HUES48 (cell line): ENCODE measurements around the gene POU2F1.

Experiments used
- H3K27ac ChIP-seq: one replicate; pipeline ENCODE4 v1.7.0; 2013; ENCODE audit warnings: low read depth, low read length, inconsistent platforms
- H3K27me3 ChIP-seq: 2 replicates; pipeline ENCODE4 v1.6.1; 2013; ENCODE audit warnings: mild to moderate bottlenecking, low read length; ENCODE audit not compliant: control insufficient read depth, insufficient read depth
- H3K36me3 ChIP-seq: 2 replicates; pipeline ENCODE4 v1.6.1; 2013; ENCODE audit warnings: low read length; ENCODE audit not compliant: control insufficient read depth, insufficient read depth
- H3K4me1 ChIP-seq: 2 replicates; pipeline ENCODE4 v1.6.1; 2013; ENCODE audit warnings: mild to moderate bottlenecking, low read length; ENCODE audit not compliant: control insufficient read depth, insufficient read depth
- H3K4me3 ChIP-seq: 2 replicates; pipeline ENCODE4 v1.5.1; 2013; ENCODE audit warnings: mild to moderate bottlenecking, low read depth, low read length
- H3K9ac ChIP-seq: 2 replicates; pipeline ENCODE4 v1.6.1; 2013; ENCODE audit warnings: mild to moderate bottlenecking, low read depth, low read length, moderate library complexity
- H3K9me3 ChIP-seq: 2 replicates; pipeline ENCODE4 v1.6.1; 2013; ENCODE audit warnings: low read length; ENCODE audit not compliant: control insufficient read depth, insufficient read depth

The POU2F1 gene

GRCh38 chr1:167369175-167369574 lies 148.5 kb downstream of the POU2F1 start:
- Histone ChIP-seq H3K4me1 (peaks cover 34% of the 10 kb centered on the region), H3K36me3 (peaks cover 22% of the 10 kb centered on the region), H3K9ac (no peak overlapping the region), H3K27ac (no peak overlapping the region), H3K27me3 (no peaks in the 10 kb centered on the region), H3K9me3 (no peaks in the 10 kb centered on the region), H3K4me3 (no peak overlapping the region)

- peaks cover 22% of the 10 kb centered on the region for H3K36me3 ChIP-seq
- H3K27ac ChIP-seq, result no peak overlapping the region
- H3K4me3 ChIP-seq, result no peak overlapping the region
- H3K27me3 ChIP-seq, result no peaks in the 10 kb centered on the region
- H3K9me3 ChIP-seq, result no peaks in the 10 kb centered on the region
- H3K4me1 ChIP-seq, result peaks cover 33% of the 10 kb centered on the region
- no peak overlapping the region for H3K9ac ChIP-seq
Measured at GRCh38 chr1:167369933-167370332, 149.2 kb downstream of the POU2F1 start.

GRCh38 chr1:167371030-167371429 lies 150.3 kb downstream of the POU2F1 start:
- H3K27ac ChIP-seq, result no peak overlapping the region
- peaks cover 23% of the 10 kb centered on the region for H3K4me1 ChIP-seq
- peaks cover 26% of the 10 kb centered on the region for H3K36me3 ChIP-seq
- no peak overlapping the region for H3K9ac ChIP-seq
- H3K9me3 ChIP-seq, result no peaks in the 10 kb centered on the region
- H3K4me3 ChIP-seq, result no peak overlapping the region
- H3K27me3 ChIP-seq, result no peaks in the 10 kb centered on the region

GRCh38 chr1:167373398-167373797 lies 152.7 kb downstream of the POU2F1 start:
- Histone ChIP-seq H3K4me1 (peaks cover 20% of the 10 kb centered on the region), H3K9me3 (no peaks in the 10 kb centered on the region), H3K36me3 (peaks cover 30% of the 10 kb centered on the region), H3K27me3 (no peaks in the 10 kb centered on the region), H3K4me3 (no peak overlapping the region), H3K27ac (no peak overlapping the region), H3K9ac (no peak overlapping the region)

GRCh38 chr1:167373986-167374385 lies 153.3 kb downstream of the POU2F1 start:
- no peaks in the 10 kb centered on the region for H3K9me3 ChIP-seq
- H3K4me1 ChIP-seq, result peaks cover 20% of the 10 kb centered on the region
- H3K9ac ChIP-seq, result no peak overlapping the region
- no peak overlapping the region for H3K4me3 ChIP-seq
- H3K36me3 ChIP-seq, result peaks cover 30% of the 10 kb centered on the region
- no peaks in the 10 kb centered on the region for H3K27me3 ChIP-seq
- H3K27ac ChIP-seq, result no peak overlapping the region

GRCh38 chr1:167375949-167376348 lies 155.3 kb downstream of the POU2F1 start:
- Histone ChIP-seq H3K9me3 (no peaks in the 10 kb centered on the region), H3K36me3 (peaks cover 33% of the 10 kb centered on the region), H3K27ac (no peak overlapping the region), H3K4me1 (peaks cover 20% of the 10 kb centered on the region), H3K4me3 (no peak overlapping the region), H3K9ac (no peak overlapping the region), H3K27me3 (no peaks in the 10 kb centered on the region)

- Histone ChIP-seq H3K9ac (no peak overlapping the region), H3K4me3 (no peak overlapping the region), H3K36me3 (peaks cover 72% of the 10 kb centered on the region), H3K9me3 (no peaks in the 10 kb centered on the region), H3K27ac (no peak overlapping the region), H3K27me3 (no peaks in the 10 kb centered on the region), H3K4me1 (no peaks in the 10 kb centered on the region)
Measured at GRCh38 chr1:167387251-167387910, 166.7 kb downstream of the POU2F1 start.

- Histone ChIP-seq H3K27ac (no peak overlapping the region), H3K4me3 (no peak overlapping the region), H3K9ac (no peak overlapping the region), H3K36me3 (peaks cover 66% of the 10 kb centered on the region), H3K27me3 (no peaks in the 10 kb centered on the region), H3K4me1 (no peaks in the 10 kb centered on the region), H3K9me3 (no peaks in the 10 kb centered on the region)
Measured at GRCh38 chr1:167388976-167389375, 168.3 kb downstream of the POU2F1 start.

- peaks cover 48% of the 10 kb centered on the region for H3K36me3 ChIP-seq
- no peak overlapping the region for H3K9ac ChIP-seq
- no peaks in the 10 kb centered on the region for H3K4me1 ChIP-seq
- no peak overlapping the region for H3K27ac ChIP-seq
- H3K4me3 ChIP-seq, result no peak overlapping the region
- no peaks in the 10 kb centered on the region for H3K27me3 ChIP-seq
- no peaks in the 10 kb centered on the region for H3K9me3 ChIP-seq
Measured at GRCh38 chr1:167392200-167392696, 171.6 kb downstream of the POU2F1 start.

GRCh38 chr1:167400359-167400953 lies 179.8 kb downstream of the POU2F1 start:
- Histone ChIP-seq H3K36me3 (peaks cover 85% of the 10 kb centered on the region), H3K9me3 (no peaks in the 10 kb centered on the region), H3K9ac (no peak overlapping the region), H3K4me3 (no peak overlapping the region), H3K4me1 (no peaks in the 10 kb centered on the region), H3K27ac (no peak overlapping the region), H3K27me3 (no peaks in the 10 kb centered on the region)

- no peak overlapping the region for H3K9ac ChIP-seq
- no peak overlapping the region for H3K4me3 ChIP-seq
- peaks cover 89% of the 10 kb centered on the region for H3K36me3 ChIP-seq
- H3K9me3 ChIP-seq, result no peaks in the 10 kb centered on the region
- H3K27me3 ChIP-seq, result no peaks in the 10 kb centered on the region
- no peak overlapping the region for H3K27ac ChIP-seq
- H3K4me1 ChIP-seq, result no peaks in the 10 kb centered on the region
Measured at GRCh38 chr1:167401260-167401873, 180.7 kb downstream of the POU2F1 start.
